ENCODE data around the gene SCNN1B. TPM values are rescaled to one million over a fixed set of nuclear protein-coding genes. Genes with fewer than 3 reads are reported as not detected.
"Not testable (repeated sequence)": the region's sequence is repeated elsewhere in the genome, so short reads cannot be mapped to it uniquely, and the experiment has no call there.

SCNN1B gene
- total RNA-seq, 1 donor = not detected

- H3K4me3 ChIP-seq (ENCODE audit: low read length) = no peak overlapping the region
- no peaks in the 10 kb centered on the region for H3K27me3 ChIP-seq (ENCODE audit: insufficient read depth, low read length)
- H3K4me1 ChIP-seq (ENCODE audit: insufficient read depth, low read length) = no peaks in the 10 kb centered on the region
- H3K9me3 ChIP-seq (ENCODE audit: low read depth, low read length) = no peaks in the 10 kb centered on the region
These were observed 66.4 kb downstream of the SCNN1B start for GRCh38 chr16:23368469-23368868.

GRCh38 chr16:23369416-23369815, 67.3 kb downstream of the SCNN1B start:
- Histone ChIP-seq H3K4me3 (ENCODE audit: low read length) (no peak overlapping the region), H3K4me1 (ENCODE audit: insufficient read depth, low read length) (no peaks in the 10 kb centered on the region), H3K27me3 (ENCODE audit: insufficient read depth, low read length) (no peaks in the 10 kb centered on the region), H3K9me3 (ENCODE audit: low read depth, low read length) (no peaks in the 10 kb centered on the region)

- Histone ChIP-seq H3K4me1 (ENCODE audit: insufficient read depth, low read length) (no peaks in the 10 kb centered on the region), H3K27me3 (ENCODE audit: insufficient read depth, low read length) (no peaks in the 10 kb centered on the region), H3K4me3 (ENCODE audit: low read length) (no peak overlapping the region), H3K9me3 (ENCODE audit: low read depth, low read length) (no peaks in the 10 kb centered on the region)
These were observed 69.3 kb downstream of the SCNN1B start for GRCh38 chr16:23371368-23371767.

GRCh38 chr16:23373436-23374219, 71.5 kb downstream of the SCNN1B start:
- Histone ChIP-seq H3K4me3 (ENCODE audit: low read length) (no peak overlapping the region), H3K9me3 (ENCODE audit: low read depth, low read length) (no peaks in the 10 kb centered on the region), H3K27me3 (ENCODE audit: insufficient read depth, low read length) (no peaks in the 10 kb centered on the region), H3K4me1 (ENCODE audit: insufficient read depth, low read length) (no peaks in the 10 kb centered on the region)

- Histone ChIP-seq H3K9me3 (ENCODE audit: low read depth, low read length) (no peaks in the 10 kb centered on the region), H3K27me3 (ENCODE audit: insufficient read depth, low read length) (no peaks in the 10 kb centered on the region), H3K4me1 (ENCODE audit: insufficient read depth, low read length) (no peaks in the 10 kb centered on the region), H3K4me3 (ENCODE audit: low read length) (no peak overlapping the region)
These were observed 72.8 kb downstream of the SCNN1B start for GRCh38 chr16:23374721-23375510.

GRCh38 chr16:23375643-23376042, 73.5 kb downstream of the SCNN1B start:
- no peak overlapping the region for H3K4me3 ChIP-seq (ENCODE audit: low read length)
- no peaks in the 10 kb centered on the region for H3K9me3 ChIP-seq (ENCODE audit: low read depth, low read length)
- H3K4me1 ChIP-seq (ENCODE audit: insufficient read depth, low read length) = no peaks in the 10 kb centered on the region
- no peaks in the 10 kb centered on the region for H3K27me3 ChIP-seq (ENCODE audit: insufficient read depth, low read length)

GRCh38 chr16:23377071-23377931, 75.2 kb downstream of the SCNN1B start:
- Histone ChIP-seq H3K9me3 (ENCODE audit: low read depth, low read length) (no peaks in the 10 kb centered on the region), H3K4me1 (ENCODE audit: insufficient read depth, low read length) (no peaks in the 10 kb centered on the region)

GRCh38 chr16:23378256-23378655, 76.2 kb downstream of the SCNN1B start:
- Histone ChIP-seq H3K9me3 (ENCODE audit: low read depth, low read length) (no peaks in the 10 kb centered on the region), H3K4me3 (ENCODE audit: low read length) (no peak overlapping the region), H3K4me1 (ENCODE audit: insufficient read depth, low read length) (no peaks in the 10 kb centered on the region), H3K27me3 (ENCODE audit: insufficient read depth, low read length) (no peaks in the 10 kb centered on the region)

More at GRCh38 chr16:23377071-23377931, 75.2 kb downstream of the SCNN1B start:
- Histone ChIP-seq H3K4me3 (ENCODE audit: low read length) (no peak overlapping the region), H3K27me3 (ENCODE audit: insufficient read depth, low read length) (no peaks in the 10 kb centered on the region)

GRCh38 chr16:23378921-23379320, 76.8 kb downstream of the SCNN1B start:
- Histone ChIP-seq H3K4me3 (ENCODE audit: low read length) (no peak overlapping the region), H3K9me3 (ENCODE audit: low read depth, low read length) (no peaks in the 10 kb centered on the region), H3K4me1 (ENCODE audit: insufficient read depth, low read length) (no peaks in the 10 kb centered on the region), H3K27me3 (ENCODE audit: insufficient read depth, low read length) (no peaks in the 10 kb centered on the region)

GRCh38 chr16:23379707-23380106, 77.6 kb downstream of the SCNN1B start:
- no peaks in the 10 kb centered on the region for H3K27me3 ChIP-seq (ENCODE audit: insufficient read depth, low read length)
- H3K4me1 ChIP-seq (ENCODE audit: insufficient read depth, low read length) = no peaks in the 10 kb centered on the region
- H3K9me3 ChIP-seq (ENCODE audit: low read depth, low read length) = no peaks in the 10 kb centered on the region
- no peak overlapping the region for H3K4me3 ChIP-seq (ENCODE audit: low read length)

- no peaks in the 10 kb centered on the region for H3K4me1 ChIP-seq (ENCODE audit: insufficient read depth, low read length)
- no peak overlapping the region for H3K4me3 ChIP-seq (ENCODE audit: low read length)
- H3K27me3 ChIP-seq (ENCODE audit: insufficient read depth, low read length) = no peaks in the 10 kb centered on the region
- no peaks in the 10 kb centered on the region for H3K9me3 ChIP-seq (ENCODE audit: low read depth, low read length)
These were observed 78.4 kb downstream of the SCNN1B start for GRCh38 chr16:23380501-23380951.

- H3K27me3 ChIP-seq (ENCODE audit: insufficient read depth, low read length); H3K9me3 ChIP-seq (ENCODE audit: low read depth, low read length); H3K4me3 ChIP-seq (ENCODE audit: low read length); H3K4me1 ChIP-seq (ENCODE audit: insufficient read depth, low read length): not testable (repeated sequence)
These were observed 79.6 kb downstream of the SCNN1B start for GRCh38 chr16:23381702-23382101.

GRCh38 chr16:23382279-23382678, 80.2 kb downstream of the SCNN1B start:
- no peaks in the 10 kb centered on the region for H3K9me3 ChIP-seq (ENCODE audit: low read depth, low read length)
- no peaks in the 10 kb centered on the region for H3K4me1 ChIP-seq (ENCODE audit: insufficient read depth, low read length)
- H3K27me3 ChIP-seq (ENCODE audit: insufficient read depth, low read length) = no peaks in the 10 kb centered on the region
- no peak overlapping the region for H3K4me3 ChIP-seq (ENCODE audit: low read length)

GRCh38 chr16:23383881-23384280, 81.8 kb downstream of the SCNN1B start:
- H3K9me3 ChIP-seq (ENCODE audit: low read depth, low read length) = no peaks in the 10 kb centered on the region

GRCh38 chr16:23384878-23385277, 82.8 kb downstream of the SCNN1B start:
- no peaks in the 10 kb centered on the region for H3K27me3 ChIP-seq (ENCODE audit: insufficient read depth, low read length)
- H3K4me3 ChIP-seq (ENCODE audit: low read length) = no peak overlapping the region
- H3K9me3 ChIP-seq (ENCODE audit: low read depth, low read length) = no peaks in the 10 kb centered on the region
- H3K4me1 ChIP-seq (ENCODE audit: insufficient read depth, low read length) = no peaks in the 10 kb centered on the region

More at GRCh38 chr16:23383881-23384280, 81.8 kb downstream of the SCNN1B start:
- H3K4me3 ChIP-seq (ENCODE audit: low read length) = no peak overlapping the region
- no peaks in the 10 kb centered on the region for H3K4me1 ChIP-seq (ENCODE audit: insufficient read depth, low read length)
- no peaks in the 10 kb centered on the region for H3K27me3 ChIP-seq (ENCODE audit: insufficient read depth, low read length)

Data from mononuclear cell (primary cell).